Epithelial cell of esophagus (primary cell): ENCODE results near the gene GREM1.

Experiments used
- DNase-seq: peaks from one replicate; pipeline ENCODE4 v3.0.0; 2010; ENCODE audit warnings: low read depth
- H3K4me3 ChIP-seq: 2 replicates; pipeline ENCODE4 v1.5.1; 2011; ENCODE audit warnings: mild to moderate bottlenecking, low read length, control low read depth
- CTCF ChIP-seq: IDR thresholded peaks from 2 replicates; pipeline ENCODE4 v1.5.1; 2011; ENCODE audit warnings: low read depth, mild to moderate bottlenecking, low read length, control low read depth, inconsistent platforms; ENCODE audit not compliant: insufficient read depth; ENCODE audit errors: missing control alignments

Gene GREM1

DNA sequence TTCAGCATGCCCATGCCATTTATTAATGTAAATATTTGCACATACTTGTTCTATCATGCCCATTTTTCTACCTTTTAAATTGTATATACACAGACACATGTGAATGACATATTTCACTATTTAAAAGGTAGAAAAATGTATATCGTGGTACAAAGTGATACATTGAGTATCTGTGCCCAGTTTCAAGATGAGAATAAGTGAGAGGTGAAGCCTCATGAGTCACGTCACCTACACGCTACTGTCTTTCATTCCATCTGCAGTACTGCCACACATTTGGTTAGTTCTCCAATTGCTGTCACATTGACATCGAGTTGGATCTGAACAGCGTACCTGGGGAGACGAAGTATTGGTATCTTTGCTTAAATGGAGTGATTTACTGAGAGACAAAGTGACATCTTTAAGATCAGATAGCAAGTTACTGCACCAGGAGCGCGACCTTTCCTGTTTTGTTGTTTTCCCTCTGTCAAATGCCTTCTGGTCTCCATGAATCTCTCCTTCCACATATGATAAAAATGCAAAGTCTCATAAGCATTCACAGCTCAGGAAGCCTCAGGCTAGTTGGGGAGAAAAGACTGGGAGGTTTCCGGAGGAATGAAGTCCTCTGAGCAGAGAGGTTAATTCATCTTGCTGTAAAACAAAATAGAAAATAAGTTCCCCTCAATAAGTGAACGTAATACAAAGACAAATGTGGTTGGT, 12.0 kb downstream of the GREM1 start:
- TF ChIP-seq CTCF: no peak
- no peak for DNase-seq
- H3K4me3 ChIP-seq: no peak overlapping the region

GRCh38 chr15:32730677-32731654, 13.2 kb downstream of the GREM1 start:
- TF ChIP-seq CTCF: no peak
- DNase-seq: peak; percentile 91
- H3K4me3 ChIP-seq: no peak overlapping the region

DNA sequence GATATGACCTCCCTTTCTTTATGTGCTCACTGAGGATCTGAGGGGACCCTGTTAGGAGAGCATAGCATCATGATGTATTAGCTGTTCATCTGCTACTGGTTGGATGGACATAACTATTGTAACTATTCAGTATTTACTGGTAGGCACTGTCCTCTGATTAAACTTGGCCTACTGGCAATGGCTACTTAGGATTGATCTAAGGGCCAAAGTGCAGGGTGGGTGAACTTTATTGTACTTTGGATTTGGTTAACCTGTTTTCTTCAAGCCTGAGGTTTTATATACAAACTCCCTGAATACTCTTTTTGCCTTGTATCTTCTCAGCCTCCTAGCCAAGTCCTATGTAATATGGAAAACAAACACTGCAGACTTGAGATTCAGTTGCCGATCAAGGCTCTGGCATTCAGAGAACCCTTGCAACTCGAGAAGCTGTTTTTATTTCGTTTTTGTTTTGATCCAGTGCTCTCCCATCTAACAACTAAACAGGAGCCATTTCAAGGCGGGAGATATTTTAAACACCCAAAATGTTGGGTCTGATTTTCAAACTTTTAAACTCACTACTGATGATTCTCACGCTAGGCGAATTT, 14.9 kb downstream of the GREM1 start:
- DNase-seq: no peak
- no peak overlapping the region for H3K4me3 ChIP-seq
- TF ChIP-seq CTCF: no peak

DNA sequence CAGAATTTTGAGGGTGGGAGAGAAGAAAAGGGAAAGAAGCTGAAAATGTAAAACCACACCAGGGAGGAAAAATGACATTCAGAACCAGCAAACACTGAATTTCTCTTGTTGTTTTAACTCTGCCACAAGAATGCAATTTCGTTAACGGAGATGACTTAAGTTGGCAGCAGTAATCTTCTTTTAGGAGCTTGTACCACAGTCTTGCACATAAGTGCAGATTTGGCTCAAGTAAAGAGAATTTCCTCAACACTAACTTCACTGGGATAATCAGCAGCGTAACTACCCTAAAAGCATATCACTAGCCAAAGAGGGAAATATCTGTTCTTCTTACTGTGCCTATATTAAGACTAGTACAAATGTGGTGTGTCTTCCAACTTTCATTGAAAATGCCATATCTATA, 15.5 kb downstream of the GREM1 start:
- no peak for TF ChIP-seq CTCF
- H3K4me3 ChIP-seq: no peak overlapping the region
- no peak for DNase-seq

- H3K4me3 ChIP-seq: no peak overlapping the region
- DNase-seq: no peak
- TF ChIP-seq CTCF: no peak
Measured at GRCh38 chr15:32735989-32736700, 18.3 kb downstream of the GREM1 start.

- no peak for TF ChIP-seq CTCF
- H3K4me3 ChIP-seq: no peak overlapping the region
- DNase-seq: no peak
Measured at GRCh38 chr15:32736701-32737061, 18.9 kb downstream of the GREM1 start.
